Gastroesophageal sphincter (tissue), 4 donors: ENCODE data around the gene VSTM2L. TPM values are rescaled to one million over a fixed set of nuclear protein-coding genes. Genes with fewer than 3 reads are reported as not detected.

Source experiments
- ATAC-seq: fragments of 150-250 bp; one replicate; pipeline ENCODE4 v1.9.1; 2016; ENCODE audit warnings: mild to moderate bottlenecking, moderate library complexity
- H3K27ac ChIP-seq, 4 donors: fragments of 200-600 bp; sonication (generic) in 3 of 4; 1 replicate in 3 of 4; 2 replicates in 1 of 4; pipeline ENCODE4 v1.5.1; 2016 to 2019
- H3K27me3 ChIP-seq: fragments of 200-600 bp; sonication (generic); one replicate; pipeline ENCODE4 v1.5.1; 2019
- H3K36me3 ChIP-seq, 2 donors: fragments of 200-600 bp; sonication (generic); one replicate each; pipeline ENCODE4 v1.5.1; 2019; ENCODE audit warnings: control low read depth in 1 of 2
- H3K4me1 ChIP-seq, 3 donors: fragments of 200-600 bp; sonication (generic); 1 replicate in 2 of 3; 2 replicates in 1 of 3; pipeline ENCODE4 v1.5.1; 2016 to 2019; ENCODE audit warnings: control low read depth in 2 of 3
- H3K4me3 ChIP-seq, 2 donors: fragments of 200-600 bp; sonication (generic); one replicate each; pipeline ENCODE4 v1.5.1; 2019; ENCODE audit warnings: mild to moderate bottlenecking in 1 of 2, moderate library complexity in 1 of 2
- H3K9me3 ChIP-seq, 3 donors: fragments of 200-600 bp; sonication (generic); one replicate each; pipeline ENCODE4 v1.5.1; 2017 to 2019; ENCODE audit warnings: control low read depth in 2 of 3
- EP300 ChIP-seq: sonication (generic); formaldehyde crosslinking; IDR thresholded peaks from one replicate; pipeline ENCODE4 v1.6.1; 2017; ENCODE audit warnings: antibody characterized with exemption, mild to moderate bottlenecking
- POLR2A ChIP-seq, 2 donors: fragments of 450-650 bp; IDR thresholded peaks; one replicate each; pipeline ENCODE4 v1.6.1; 2017; ENCODE audit warnings: antibody characterized with exemption in 2 of 2, mild to moderate bottlenecking in 2 of 2, moderate library complexity in 1 of 2
- POLR2AphosphoS5 ChIP-seq: sonication (generic); formaldehyde crosslinking; IDR thresholded peaks from one replicate; pipeline ENCODE4 v1.6.1; 2017; ENCODE audit warnings: antibody characterized with exemption
- WGBS, 2 donors: methylation state at CpG; one replicate each; pipeline ENCODE4 v1.1.5; 2018; ENCODE audit warnings: low coverage in 1 of 2; 5-methylcytosine and 5-hydroxymethylcytosine counted together
- total RNA-seq, 4 donors: library from RNA; depleted of rRNA; stranded (reverse); fragments of >200 nt; gene quantifications; one replicate each; pipeline ENCODE4 v1.1.0, GENCODE V29; 2016
- TF ChIP-seq, protein P1 (sequence below), 4 experiments: fragments of 200-600 bp in 2 of 4; fragments of 450-650 bp in 2 of 4; sonication (generic) in 1 of 4; IDR thresholded peaks; one replicate each; pipeline ENCODE4 v1.5.1; 2017 to 2019; ENCODE audit warnings: antibody characterized with exemption in 4 of 4, mild to moderate bottlenecking in 2 of 4, moderate library complexity in 2 of 4

Gene VSTM2L
- total RNA-seq, 4 donors from 2014 or later, result 0.94 to 8.5 (median 7.0) TPM

DNA sequence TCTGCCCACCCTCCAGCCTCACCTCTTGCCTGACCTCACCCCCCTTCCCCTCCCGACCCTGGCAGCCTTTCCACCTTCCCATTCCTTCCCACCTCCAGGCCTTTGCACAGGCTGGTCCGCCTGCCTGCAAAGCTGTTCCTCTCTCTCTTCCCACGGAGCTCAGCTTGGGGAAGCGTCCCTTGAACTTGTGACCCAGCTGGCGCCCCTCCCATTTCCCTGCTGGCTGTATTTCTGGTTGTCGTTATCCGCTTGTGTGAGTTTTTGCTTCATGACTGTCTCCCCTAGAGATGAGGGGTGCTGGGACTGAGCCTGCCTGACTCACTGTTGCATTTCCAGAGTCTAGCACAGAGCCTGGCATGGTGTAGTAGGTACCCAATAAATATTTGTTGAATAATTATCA is 32.5 kb downstream of the VSTM2L start:
- Histone ChIP-seq H3K27ac (no peak overlapping the region), H3K4me1 (no peaks in the 10 kb centered on the region), H3K4me3 (no peak overlapping the region), H3K36me3 (no peaks in the 10 kb centered on the region), H3K27me3 (no peaks in the 10 kb centered on the region), H3K9me3 (no peaks in the 10 kb centered on the region)
- 40% methylated on average over 7 of the region's 7 CpGs; no CpG with 5 or more reads in 1 of the 2 donors for WGBS, 2 donors
- TF ChIP-seq, protein P1, sequence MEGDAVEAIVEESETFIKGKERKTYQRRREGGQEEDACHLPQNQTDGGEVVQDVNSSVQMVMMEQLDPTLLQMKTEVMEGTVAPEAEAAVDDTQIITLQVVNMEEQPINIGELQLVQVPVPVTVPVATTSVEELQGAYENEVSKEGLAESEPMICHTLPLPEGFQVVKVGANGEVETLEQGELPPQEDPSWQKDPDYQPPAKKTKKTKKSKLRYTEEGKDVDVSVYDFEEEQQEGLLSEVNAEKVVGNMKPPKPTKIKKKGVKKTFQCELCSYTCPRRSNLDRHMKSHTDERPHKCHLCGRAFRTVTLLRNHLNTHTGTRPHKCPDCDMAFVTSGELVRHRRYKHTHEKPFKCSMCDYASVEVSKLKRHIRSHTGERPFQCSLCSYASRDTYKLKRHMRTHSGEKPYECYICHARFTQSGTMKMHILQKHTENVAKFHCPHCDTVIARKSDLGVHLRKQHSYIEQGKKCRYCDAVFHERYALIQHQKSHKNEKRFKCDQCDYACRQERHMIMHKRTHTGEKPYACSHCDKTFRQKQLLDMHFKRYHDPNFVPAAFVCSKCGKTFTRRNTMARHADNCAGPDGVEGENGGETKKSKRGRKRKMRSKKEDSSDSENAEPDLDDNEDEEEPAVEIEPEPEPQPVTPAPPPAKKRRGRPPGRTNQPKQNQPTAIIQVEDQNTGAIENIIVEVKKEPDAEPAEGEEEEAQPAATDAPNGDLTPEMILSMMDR (IDR thresholded peaks at IDR 0.05), result no peak
- TF ChIP-seq POLR2A (IDR thresholded peaks at IDR 0.05) (no peak), EP300 (no peak), POLR2AphosphoS5 (no peak)
- no peak for ATAC-seq

DNA sequence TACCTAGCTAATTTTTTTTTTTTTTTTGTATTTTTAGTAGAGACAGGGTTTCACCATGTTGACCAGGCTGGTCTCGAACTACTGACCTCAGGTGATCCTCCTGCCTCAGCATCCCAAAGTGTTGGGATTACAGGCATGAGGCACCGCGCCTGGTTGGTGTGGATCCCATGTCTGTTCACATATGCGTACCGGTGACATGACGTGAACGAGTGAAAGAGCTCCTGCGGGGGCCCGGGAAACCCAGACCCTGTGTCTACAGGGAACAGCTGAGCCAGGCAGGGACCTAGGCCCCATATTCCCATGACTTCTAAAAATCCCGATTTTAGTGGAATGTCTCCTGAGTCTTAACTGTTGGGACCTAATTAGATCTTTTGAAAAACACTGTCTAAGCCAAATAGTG is 33.1 kb downstream of the VSTM2L start:
- H3K27me3 ChIP-seq, result no peaks in the 10 kb centered on the region
- TF ChIP-seq POLR2A (IDR thresholded peaks at IDR 0.05) (no peak), POLR2AphosphoS5 (no peak), EP300 (no peak)
- TF ChIP-seq, protein P1 (IDR thresholded peaks at IDR 0.05), result no peak
- H3K9me3 ChIP-seq, result no peaks in the 10 kb centered on the region
- no peak for ATAC-seq
- no peak overlapping the region for H3K4me3 ChIP-seq
- H3K4me1 ChIP-seq, result no peaks in the 10 kb centered on the region
- no peak overlapping the region for H3K27ac ChIP-seq
- no peaks in the 10 kb centered on the region for H3K36me3 ChIP-seq
- WGBS, 2 donors, result 91 to 97% methylated on average over 5 to 7 of the region's 10 CpGs

DNA sequence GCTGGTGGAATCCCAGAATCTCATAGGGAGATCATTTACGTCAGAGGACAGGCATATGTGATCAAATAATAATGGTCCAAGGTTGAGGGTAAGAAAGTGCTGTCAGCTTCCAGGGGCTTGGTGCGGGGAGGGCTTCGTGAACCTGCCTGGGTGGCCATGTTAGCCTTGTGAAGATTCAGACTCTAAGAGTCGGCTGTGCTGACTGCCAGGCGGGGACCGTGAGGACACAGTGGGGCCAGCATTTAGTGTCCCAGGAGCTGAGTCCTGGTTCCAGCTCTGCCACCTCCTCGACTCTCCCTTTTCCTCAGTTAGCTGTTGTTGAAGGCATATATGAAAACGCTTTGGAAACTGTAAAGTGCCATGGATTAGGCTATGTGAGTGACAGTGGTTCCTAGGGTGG is 33.5 kb downstream of the VSTM2L start:
- Histone ChIP-seq H3K27me3 (no peaks in the 10 kb centered on the region), H3K9me3 (no peaks in the 10 kb centered on the region), H3K27ac (no peak overlapping the region), H3K4me3 (no peak overlapping the region), H3K4me1 (no peaks in the 10 kb centered on the region), H3K36me3 (no peaks in the 10 kb centered on the region)
- TF ChIP-seq EP300 (no peak), POLR2AphosphoS5 (no peak), POLR2A (IDR thresholded peaks at IDR 0.05) (no peak)
- TF ChIP-seq, protein P1 (IDR thresholded peaks at IDR 0.05), result no peak
- WGBS, 2 donors, result 80 to 94% methylated on average over 1 to 5 of the region's 8 CpGs
- ATAC-seq, result no peak

DNA sequence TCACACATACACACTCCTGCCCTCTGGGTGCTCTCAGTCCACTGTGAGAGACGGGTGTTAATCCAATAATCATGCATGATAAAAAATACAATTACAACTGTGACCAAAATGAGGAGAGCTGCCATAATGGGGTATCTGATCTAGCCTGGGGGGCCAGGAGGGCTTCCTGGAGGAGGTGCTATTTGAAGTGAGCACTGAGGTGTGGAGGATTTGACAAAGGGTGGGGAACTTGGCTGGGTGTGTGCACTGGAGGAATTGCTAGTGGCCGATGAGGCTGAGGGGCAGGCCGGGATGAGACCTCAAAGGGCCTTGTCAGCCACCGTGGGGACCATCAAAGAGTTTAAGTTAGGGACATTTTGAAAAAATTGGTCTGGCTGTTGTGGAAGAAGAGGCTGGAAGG is 34.8 kb downstream of the VSTM2L start:
- ATAC-seq, result no peak
- Histone ChIP-seq H3K27me3 (no peaks in the 10 kb centered on the region), H3K9me3 (no peaks in the 10 kb centered on the region), H3K4me1 (no peaks in the 10 kb centered on the region), H3K4me3 (no peak overlapping the region), H3K27ac (no peak overlapping the region), H3K36me3 (no peaks in the 10 kb centered on the region)
- TF ChIP-seq POLR2AphosphoS5, result no peak
- no peak for TF ChIP-seq POLR2A (IDR thresholded peaks at IDR 0.05)
- no peak for TF ChIP-seq EP300
- TF ChIP-seq, protein P1 (IDR thresholded peaks at IDR 0.05), result no peak
- 80 to 89% methylated on average over 1 to 4 of the region's 4 CpGs for whole genome bisulfite sequencing, 2 donors

DNA sequence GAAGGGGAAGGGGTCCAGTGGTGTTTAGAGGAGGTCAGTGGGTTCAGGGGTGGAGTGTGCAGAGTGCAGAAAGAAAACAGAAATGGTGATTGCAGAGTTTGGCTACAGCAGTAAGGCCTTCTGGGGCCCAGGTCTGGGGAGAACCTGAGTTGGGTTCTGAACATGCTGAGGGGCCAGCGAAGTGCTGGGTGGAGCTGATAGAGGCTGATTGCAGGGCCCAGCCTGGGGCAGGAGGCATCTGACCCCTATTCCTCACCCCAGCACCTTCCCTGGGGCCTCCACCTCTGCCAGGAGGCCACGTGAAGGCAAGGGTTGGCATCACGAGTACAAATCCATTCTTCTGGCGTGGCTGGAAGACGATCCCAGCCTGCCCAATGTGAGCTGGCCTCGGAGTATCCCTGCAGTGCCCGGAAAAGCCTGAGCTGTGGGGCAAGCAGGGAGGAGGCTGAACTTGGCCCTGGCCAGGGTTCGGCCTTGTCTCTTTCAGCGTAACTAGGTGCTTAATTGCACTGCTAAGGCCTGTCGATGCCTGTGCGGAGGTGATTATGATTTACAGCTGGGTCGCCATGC is 35.3 kb downstream of the VSTM2L start:
- Histone ChIP-seq H3K36me3 (no peaks in the 10 kb centered on the region), H3K27ac (no peak overlapping the region), H3K4me1 (no peaks in the 10 kb centered on the region), H3K4me3 (no peak overlapping the region), H3K9me3 (no peaks in the 10 kb centered on the region), H3K27me3 (no peaks in the 10 kb centered on the region)
- WGBS, 2 donors, result 60 to 71% methylated on average over 1 of the region's 12 CpGs
- TF ChIP-seq, protein P1 (IDR thresholded peaks at IDR 0.05), result no peak
- TF ChIP-seq EP300, result no peak
- TF ChIP-seq POLR2AphosphoS5, result no peak
- ATAC-seq, result no peak
